HG02885 (cell line): ENCODE results near the gene ATP6V1A.

Source experiments
- ATAC-seq: cut with Tn5 transposase; IDR thresholded peaks from one replicate; pipeline ENCODE4 v1.9.1; 2021; ENCODE audit warnings: mild to moderate bottlenecking; ENCODE audit not compliant: unreplicated experiment, poor library complexity

ATP6V1A gene

DNA sequence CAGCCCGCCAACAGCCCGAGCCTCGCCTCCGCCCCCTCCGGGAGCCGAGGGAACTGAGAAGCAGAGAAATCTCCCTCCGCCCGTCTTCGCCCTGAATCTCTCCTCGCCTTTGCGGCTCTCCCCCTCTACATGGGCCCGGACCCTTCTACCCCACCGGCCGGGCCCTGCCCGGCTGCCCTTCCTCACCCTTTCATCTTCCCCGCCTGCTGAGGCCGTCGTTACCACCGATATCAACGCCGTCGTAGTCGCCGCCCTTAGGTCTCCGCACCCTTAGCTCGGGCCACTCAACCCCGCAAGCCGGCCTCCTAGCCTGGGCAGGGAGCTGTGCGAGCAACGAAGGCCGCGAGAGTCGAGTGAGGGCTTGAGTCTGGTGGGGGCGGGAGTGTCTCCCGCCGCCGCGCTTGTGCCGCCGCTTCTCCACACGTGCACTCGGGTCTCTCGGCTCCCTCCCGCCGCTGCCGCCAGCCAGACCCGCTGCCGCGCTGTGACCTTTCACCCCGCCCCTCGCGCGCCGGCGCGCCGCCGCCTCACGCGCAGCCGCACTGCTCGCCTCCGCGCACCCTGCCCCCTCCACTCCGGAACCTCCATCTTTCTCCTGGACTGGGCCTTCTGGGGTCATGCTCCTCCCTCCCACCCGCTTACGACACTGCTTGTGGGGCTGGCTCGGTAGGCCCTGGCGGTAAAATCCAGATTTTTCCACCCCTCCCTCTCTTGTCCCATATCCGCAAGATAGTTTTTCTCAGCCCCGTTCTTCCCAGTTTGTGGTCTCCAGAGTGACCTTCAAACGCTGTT lies 883 bp upstream of the ATP6V1A start, which contains the start of gene NAA50:
TSS of gene NAA50 (minus strand) at position 494 of the 792 bp plus-strand sequence. CDS start at position 194, 300 bp downstream.
- peak; percentile 52 for ATAC-seq

GRCh38 chr3:113747283-113748046 lies 630 bp downstream of the ATP6V1A start:
- ATAC-seq, result no peak

DNA sequence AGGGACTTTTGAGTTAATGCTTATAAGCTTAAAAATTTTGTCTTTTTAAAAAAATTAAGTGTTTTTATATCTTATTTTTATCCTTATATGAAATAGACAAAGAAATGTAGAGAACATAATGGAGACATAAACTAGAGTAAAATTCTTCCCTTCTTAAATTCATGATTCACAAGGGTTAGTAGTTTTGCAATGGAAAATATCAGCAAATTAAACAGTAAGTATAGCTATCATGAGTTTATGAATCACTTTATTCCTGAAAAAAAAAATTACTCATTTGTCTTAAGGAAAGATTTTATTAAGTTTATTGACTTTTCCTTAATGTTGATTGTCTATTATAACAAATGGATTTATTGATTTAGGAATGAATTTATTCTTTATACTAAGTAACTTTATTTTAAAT lies 4.3 kb downstream of the ATP6V1A start:
- ATAC-seq, result no peak

GRCh38 chr3:113753376-113753985 lies 6.6 kb downstream of the ATP6V1A start:
- ATAC-seq, result no peak

DNA sequence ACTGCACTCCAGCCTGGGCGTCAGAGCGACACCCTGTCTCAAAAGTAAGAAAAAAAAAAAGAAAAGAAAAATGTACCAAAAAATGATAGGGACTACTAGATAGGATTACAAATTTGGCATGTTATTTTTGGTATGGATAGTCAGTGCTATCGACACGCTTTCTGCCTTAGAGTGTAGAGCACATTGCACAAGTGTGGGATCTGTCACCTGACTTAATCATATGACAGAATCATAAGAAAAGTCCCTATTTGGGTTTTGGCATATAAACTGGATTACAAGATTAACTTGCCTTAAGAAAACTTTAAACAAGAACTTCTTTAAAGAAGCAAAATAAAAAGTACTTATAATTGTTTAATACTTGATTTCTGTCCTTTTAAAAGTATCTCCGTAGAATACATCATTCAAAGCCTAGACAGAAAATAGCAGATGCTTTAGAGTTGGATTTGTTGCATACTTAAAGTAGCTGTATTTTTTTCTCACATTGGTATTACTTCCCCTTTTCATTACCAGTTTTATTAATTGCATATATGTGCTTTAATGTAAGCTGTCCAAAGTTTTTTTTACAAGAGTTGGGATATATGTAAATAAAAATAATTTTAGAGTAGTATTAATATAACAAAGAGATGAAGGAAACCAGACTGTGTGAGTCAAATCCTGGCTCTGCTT lies 7.8 kb downstream of the ATP6V1A start:
- ATAC-seq, result peak; percentile 57

DNA sequence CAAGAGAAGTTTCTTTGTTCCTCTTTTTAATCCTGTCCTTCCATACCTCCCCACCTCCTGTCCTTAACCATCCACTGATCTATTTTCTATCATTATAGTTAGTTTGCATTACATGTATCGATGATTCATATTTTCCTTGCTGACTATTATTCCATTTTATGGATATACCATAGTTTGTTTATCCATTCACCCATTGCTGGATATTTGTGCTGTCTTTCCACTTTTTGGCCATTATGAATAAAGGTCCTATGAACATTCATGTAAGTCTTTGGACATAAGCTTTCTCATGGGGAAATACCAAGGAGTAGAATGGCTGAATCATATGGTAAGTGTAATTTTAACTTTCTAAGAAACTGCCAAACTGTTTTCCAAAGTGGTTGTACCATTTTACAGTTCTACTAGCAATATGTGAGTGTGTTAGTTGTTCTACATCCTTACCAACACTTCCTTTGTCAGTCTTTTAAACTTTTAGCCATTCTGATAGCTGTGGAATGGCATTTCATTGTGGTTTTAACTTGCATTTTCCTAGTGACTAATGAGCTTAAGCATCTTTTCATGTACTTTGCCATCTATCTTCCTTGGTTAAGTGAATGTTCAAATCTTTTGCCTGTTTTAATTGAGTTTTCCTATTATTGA lies 11.7 kb downstream of the ATP6V1A start:
- no peak for ATAC-seq

GRCh38 chr3:113764698-113765097 lies 17.9 kb downstream of the ATP6V1A start:
- ATAC-seq, result no peak

DNA sequence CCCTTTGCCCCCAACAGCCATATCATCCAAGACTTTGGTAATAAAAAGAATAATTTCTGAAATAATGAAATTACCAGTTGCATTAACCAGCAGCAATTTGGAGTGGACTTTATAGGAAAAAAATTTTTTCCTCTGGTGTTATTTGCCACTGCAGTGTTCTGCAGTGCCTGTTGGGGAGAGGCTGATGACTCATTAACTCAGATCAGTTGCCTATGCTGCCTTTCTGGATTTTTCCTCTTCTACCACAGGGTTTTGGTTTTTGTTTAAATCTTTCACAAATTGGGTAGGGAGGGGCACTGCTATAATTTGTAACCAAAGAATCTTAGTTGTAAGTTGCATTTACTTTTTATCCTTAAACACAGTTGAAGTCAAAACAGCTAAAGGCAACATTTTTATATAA lies 22.7 kb downstream of the ATP6V1A start:
- ATAC-seq, result no peak

DNA sequence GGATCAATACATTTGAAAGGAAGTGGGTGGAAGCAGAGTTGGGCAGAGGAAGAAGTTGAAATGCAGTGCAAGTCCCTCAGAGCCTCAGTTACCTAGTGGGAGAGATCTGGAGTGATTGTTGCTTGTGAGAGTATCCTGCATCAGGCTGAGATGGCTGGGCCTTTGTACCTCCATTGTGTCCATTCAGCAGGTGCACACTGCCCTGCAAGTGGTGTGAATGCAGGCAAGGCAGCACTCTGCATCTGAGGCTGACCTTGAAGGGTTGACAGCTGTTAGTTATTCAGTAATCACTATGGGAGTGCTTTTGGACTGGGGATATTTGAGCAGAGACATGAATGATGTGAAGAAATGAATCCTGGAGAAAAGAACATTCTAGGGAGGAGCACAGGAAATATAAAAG lies 25.2 kb downstream of the ATP6V1A start:
- ATAC-seq, result no peak

- ATAC-seq, result no peak
These were observed 26.5 kb downstream of the ATP6V1A start for GRCh38 chr3:113773381-113773780.

GRCh38 chr3:113775516-113775915 lies 28.7 kb downstream of the ATP6V1A start:
- no peak for ATAC-seq

DNA sequence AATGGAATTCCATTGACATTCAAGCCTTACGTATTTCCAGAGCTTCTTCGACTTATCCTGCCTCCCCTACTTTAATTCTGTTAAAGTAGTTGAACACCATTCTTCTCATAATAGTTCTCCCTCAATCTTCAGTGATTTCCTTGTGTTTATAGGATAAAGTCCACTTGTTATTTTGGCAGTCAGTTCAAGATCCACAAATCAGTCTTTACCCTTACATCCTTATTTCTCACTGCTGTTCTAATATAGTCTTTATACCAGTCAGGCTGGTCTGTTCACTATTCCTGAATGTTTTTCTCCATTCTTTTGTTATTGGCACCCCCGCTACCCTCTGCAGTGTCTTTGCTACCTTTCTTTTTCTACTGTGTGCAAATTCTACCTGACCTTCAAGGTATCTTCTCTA lies 29.7 kb downstream of the ATP6V1A start:
- no peak for ATAC-seq

DNA sequence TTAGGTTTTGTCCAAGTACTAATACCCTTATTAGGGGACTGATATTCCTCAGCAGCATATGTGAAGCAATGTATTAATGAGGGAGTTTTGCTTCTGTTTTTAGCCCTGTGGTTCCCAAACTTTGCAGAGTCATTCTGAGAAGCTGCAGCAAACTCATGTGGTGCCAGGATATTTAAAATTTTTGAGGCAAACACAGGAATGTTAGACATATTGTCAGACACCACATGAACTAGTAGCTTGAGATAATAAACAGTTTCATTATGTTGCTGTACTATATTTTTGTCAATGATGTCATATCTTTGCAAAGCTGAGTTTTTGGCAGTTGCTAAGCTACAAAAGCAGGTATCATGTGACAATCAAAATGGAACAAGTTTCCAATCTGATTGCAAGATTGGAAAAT lies 36.6 kb downstream of the ATP6V1A start:
- peak; percentile 67 for ATAC-seq

DNA sequence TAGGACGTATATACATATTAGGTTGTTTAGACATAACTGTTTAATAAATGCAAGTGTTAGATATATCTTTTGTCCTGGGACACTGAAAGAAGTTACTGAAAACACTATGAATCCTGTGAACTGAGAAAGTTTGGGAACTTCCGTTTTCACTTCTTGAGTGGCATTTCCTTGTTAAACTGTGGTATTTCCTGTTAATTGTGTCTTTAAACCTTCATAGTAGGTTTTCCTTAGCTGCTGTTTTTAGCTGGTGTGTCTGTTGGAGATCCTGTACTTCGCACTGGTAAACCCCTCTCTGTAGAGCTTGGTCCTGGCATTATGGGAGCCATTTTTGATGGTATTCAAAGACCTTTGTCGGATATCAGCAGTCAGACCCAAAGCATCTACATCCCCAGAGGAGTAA lies 37.1 kb downstream of the ATP6V1A start:
- no peak for ATAC-seq

DNA sequence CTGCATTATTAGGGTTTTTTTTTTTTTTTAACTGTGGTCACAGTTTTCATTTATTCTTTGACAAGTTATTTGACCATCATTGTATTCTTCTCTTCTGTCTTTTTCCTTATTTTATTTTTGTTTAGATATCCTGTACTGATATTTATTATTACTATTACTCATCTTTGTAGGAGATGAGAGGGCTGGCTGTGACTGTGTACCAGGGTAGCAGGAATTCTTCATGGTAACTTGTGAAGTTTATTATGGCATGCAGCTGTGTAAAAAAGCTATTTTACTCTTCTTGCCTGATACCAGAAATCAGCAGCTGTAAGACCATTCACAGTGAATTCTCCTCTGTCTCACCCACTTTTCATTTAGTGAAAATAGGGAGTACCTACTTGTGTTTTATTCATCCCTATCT lies 44.5 kb downstream of the ATP6V1A start:
- no peak for ATAC-seq

DNA sequence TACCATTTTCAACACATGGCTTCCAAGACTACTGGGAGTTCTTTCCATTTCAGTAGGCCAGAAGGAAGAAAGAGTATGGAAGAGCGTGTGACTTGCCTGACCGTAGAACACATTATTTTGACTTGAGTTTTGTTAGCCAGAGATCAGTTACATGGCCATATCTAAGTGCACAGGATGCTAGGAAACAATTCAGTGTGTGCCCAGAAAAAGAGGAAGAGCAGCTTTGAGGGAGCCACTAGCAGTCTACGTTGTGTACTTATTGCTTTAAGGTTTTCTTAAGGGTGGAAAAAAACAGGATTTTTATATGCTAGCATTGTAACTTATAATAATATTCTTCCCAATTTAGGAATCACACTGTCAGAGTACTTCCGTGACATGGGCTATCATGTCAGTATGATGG lies 47.7 kb downstream of the ATP6V1A start:
- ATAC-seq, result no peak

DNA sequence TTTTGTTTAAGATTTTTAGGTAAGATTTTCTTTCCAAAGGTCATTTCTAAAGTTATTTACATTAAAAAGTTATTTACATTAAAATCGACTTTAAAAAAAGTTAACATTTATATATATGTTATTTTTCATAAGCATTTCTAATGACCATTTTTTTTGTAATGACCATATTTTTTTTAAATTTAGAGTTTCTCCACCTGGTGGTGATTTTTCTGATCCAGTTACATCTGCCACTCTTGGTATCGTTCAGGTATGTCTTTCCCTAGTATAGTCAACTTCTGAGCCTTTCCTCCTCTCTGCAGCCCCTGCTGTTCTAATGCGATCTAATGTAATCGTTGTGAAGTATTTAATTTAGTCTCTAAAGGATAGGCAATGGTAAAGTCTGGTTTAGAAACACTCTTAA lies 48.9 kb downstream of the ATP6V1A start:
- no peak for ATAC-seq

DNA sequence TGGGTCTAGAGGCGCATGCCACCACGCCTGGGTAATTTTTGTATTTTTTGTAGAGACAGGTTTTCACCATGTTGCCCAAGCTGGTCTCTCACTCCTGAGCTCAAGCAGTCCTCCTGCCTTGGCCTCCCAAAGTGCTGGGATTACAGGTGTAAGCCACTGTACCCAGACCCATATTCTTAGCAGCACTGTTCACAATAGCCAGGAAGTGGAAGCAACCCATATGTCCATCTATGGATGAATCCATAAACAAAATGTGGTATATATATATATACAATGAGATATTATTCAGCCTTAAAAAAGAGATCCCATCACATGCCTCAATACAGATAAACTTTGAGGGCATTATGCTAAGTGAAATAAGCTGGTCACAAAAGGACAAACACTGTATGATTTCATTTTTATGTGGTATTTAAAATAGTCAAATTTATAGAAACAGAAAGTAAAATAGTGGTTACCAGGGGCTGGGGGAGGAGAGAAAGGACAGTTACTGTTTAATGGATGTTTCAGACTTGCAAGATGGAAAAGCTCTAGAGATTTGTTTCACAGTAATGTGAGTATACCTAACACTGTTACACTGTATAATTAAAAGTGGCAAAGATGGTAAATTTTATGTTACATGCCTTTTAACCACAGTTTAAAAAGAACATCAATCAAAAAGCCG lies 56.1 kb downstream of the ATP6V1A start:
- no peak for ATAC-seq

GRCh38 chr3:113804661-113805060 lies 57.8 kb downstream of the ATP6V1A start:
- ATAC-seq, result no peak

DNA sequence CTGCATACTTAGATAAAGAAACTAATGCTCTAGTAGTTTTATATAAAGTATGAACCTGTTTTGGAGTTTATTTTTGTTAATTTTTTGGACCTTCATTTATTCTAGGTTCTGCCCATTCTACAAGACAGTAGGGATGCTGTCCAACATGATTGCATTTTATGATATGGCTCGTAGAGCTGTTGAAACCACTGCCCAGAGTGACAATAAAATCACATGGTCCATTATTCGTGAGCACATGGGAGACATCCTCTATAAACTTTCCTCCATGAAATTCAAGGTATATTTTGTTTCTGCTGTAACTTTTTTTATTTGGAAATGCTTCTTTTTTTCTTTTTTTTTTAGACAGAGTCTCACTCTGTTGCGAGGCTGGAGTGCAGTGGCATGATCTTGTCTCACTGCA lies 58.4 kb downstream of the ATP6V1A start:
- ATAC-seq, result no peak
